ENCODE data around the gene PCLO.
"Not testable (repeated sequence)": the region's sequence is repeated elsewhere in the genome, so short reads cannot be mapped to it uniquely, and the experiment has no call there.

Gene PCLO

GRCh38 chr7:82894341-82894740, 268.3 kb downstream of the PCLO start:
- not testable (repeated sequence) for H3K27ac ChIP-seq (ENCODE audit: low read length); H3K4me1 ChIP-seq (ENCODE audit: control insufficient read depth in 1 of 2, insufficient read depth in 2 of 2, low read length in 2 of 2); H3K4me3 ChIP-seq (ENCODE audit: low read depth in 1 of 2, low read length in 2 of 2); H3K9me3 ChIP-seq (ENCODE audit: control insufficient read depth in 1 of 2, low read length in 2 of 2); H3K36me3 ChIP-seq (ENCODE audit: control insufficient read depth in 1 of 2, insufficient read depth in 2 of 2, low read length in 2 of 2); H3K27me3 ChIP-seq (ENCODE audit: low read depth, low read length)

DNA sequence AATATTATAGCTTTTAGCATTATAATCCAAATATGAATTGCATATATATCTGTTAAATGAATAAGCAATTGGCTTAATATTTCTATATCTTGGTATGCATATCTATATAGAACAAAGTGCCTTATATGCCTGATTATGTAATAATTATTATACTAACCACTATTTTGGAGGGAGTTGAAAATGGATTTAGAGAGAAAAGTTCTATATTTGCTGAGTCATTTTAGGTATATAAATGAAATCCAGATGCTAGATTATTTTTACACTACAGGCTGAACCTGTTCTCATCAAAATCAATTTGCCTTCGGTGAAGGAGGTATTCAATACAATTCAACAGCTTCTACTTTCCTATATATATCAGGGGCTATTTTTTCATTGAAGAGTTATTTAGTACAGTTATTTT, 276.4 kb downstream of the PCLO start:
- no peaks in the 10 kb centered on the region for H3K9me3 ChIP-seq (ENCODE audit: control insufficient read depth in 1 of 2, low read length in 2 of 2)
- no peaks in the 10 kb centered on the region for H3K27me3 ChIP-seq (ENCODE audit: low read depth, low read length)
- H3K4me3 ChIP-seq (ENCODE audit: low read depth in 1 of 2, low read length in 2 of 2) = no peak overlapping the region
- H3K36me3 ChIP-seq (ENCODE audit: control insufficient read depth in 1 of 2, insufficient read depth in 2 of 2, low read length in 2 of 2) = no peaks in the 10 kb centered on the region
- H3K4me1 ChIP-seq (ENCODE audit: control insufficient read depth in 1 of 2, insufficient read depth in 2 of 2, low read length in 2 of 2) = no peaks in the 10 kb centered on the region
- no peak overlapping the region for H3K27ac ChIP-seq (ENCODE audit: low read length)

DNA sequence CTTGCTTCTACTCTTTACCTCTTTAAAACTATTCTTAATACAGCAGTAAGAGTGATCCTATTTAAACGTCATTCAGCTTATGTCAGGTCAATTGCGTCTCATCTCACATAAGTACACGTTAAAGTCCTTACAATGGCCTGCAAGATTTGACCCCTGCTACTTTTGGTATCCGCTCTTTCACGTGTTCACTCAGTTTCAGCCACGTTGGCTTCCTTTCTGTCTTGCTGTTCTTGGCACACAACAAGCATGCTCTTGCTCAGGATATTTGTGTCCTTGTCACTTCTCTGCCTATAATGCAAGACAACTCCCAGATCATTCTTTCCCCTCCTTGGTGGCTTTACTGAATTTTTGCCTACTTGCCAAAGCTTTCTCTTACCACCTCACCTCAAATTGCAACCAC, 296.8 kb downstream of the PCLO start:
- H3K36me3 ChIP-seq (ENCODE audit: control insufficient read depth in 1 of 2, insufficient read depth in 2 of 2, low read length in 2 of 2) = no peaks in the 10 kb centered on the region
- no peak overlapping the region for H3K4me3 ChIP-seq (ENCODE audit: low read depth in 1 of 2, low read length in 2 of 2)
- H3K4me1 ChIP-seq (ENCODE audit: control insufficient read depth in 1 of 2, insufficient read depth in 2 of 2, low read length in 2 of 2) = no peaks in the 10 kb centered on the region
- H3K9me3 ChIP-seq (ENCODE audit: control insufficient read depth in 1 of 2, low read length in 2 of 2) = no peaks in the 10 kb centered on the region
- no peak overlapping the region for H3K27ac ChIP-seq (ENCODE audit: low read length)
- H3K27me3 ChIP-seq (ENCODE audit: low read depth, low read length) = no peaks in the 10 kb centered on the region

DNA sequence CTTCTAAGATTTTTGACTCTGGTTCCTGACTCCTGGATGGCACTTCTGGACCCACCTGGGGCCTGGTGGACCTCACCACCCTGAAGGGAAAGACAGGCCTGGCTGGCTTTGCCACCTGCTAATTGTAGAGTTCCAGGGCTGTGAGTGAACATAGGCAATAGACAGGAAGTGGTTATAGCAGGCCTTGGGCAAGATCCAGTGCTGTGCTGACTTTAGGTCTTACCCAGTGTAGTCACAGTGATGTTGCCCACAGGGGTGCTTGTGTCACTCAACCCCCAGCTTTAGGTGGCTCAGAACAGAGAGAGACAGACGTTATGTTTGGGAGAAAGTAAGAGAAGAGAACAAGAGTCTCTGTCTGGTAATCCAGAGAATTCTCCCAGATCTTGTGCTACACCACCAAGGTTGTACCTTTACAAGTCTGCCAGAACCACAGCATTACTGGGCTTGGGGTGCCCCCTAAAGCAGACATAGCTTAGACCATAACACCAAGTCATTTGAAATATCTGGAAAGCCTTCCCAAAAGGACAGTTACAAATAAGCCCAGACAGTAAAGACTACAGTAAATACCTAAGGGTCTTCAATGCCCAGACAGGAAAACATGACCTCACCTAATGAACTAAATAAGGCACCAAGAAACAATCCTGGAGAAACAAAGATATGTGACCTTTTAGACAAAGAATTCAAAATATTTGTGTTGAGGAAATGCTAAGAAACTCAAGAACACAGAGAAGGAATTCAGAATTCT, 303.4 kb downstream of the PCLO start:
- no peaks in the 10 kb centered on the region for H3K27me3 ChIP-seq (ENCODE audit: low read depth, low read length)

GRCh38 chr7:82851121-82851520, 311.6 kb downstream of the PCLO start:
- Histone ChIP-seq H3K27me3 (ENCODE audit: low read depth, low read length) (no peaks in the 10 kb centered on the region), H3K36me3 (ENCODE audit: control insufficient read depth in 1 of 2, insufficient read depth in 2 of 2, low read length in 2 of 2) (no peaks in the 10 kb centered on the region), H3K27ac (ENCODE audit: low read length) (no peak overlapping the region), H3K4me3 (ENCODE audit: low read depth in 1 of 2, low read length in 2 of 2) (no peak overlapping the region), H3K9me3 (ENCODE audit: control insufficient read depth in 1 of 2, low read length in 2 of 2) (no peaks in the 10 kb centered on the region), H3K4me1 (ENCODE audit: control insufficient read depth in 1 of 2, insufficient read depth in 2 of 2, low read length in 2 of 2) (no peaks in the 10 kb centered on the region)

More for the DNA sequence above, 303.4 kb downstream of the PCLO start:
- no peaks in the 10 kb centered on the region for H3K9me3 ChIP-seq (ENCODE audit: control insufficient read depth in 1 of 2, low read length in 2 of 2)
- no peak overlapping the region for H3K27ac ChIP-seq (ENCODE audit: low read length)
- H3K4me3 ChIP-seq (ENCODE audit: low read depth in 1 of 2, low read length in 2 of 2) = no peak overlapping the region
- H3K4me1 ChIP-seq (ENCODE audit: control insufficient read depth in 1 of 2, insufficient read depth in 2 of 2, low read length in 2 of 2) = no peaks in the 10 kb centered on the region
- no peaks in the 10 kb centered on the region for H3K36me3 ChIP-seq (ENCODE audit: control insufficient read depth in 1 of 2, insufficient read depth in 2 of 2, low read length in 2 of 2)

- Histone ChIP-seq H3K4me1 (ENCODE audit: control insufficient read depth in 1 of 2, insufficient read depth in 2 of 2, low read length in 2 of 2) (no peaks in the 10 kb centered on the region), H3K27ac (ENCODE audit: low read length) (no peak overlapping the region), H3K9me3 (ENCODE audit: control insufficient read depth in 1 of 2, low read length in 2 of 2) (no peaks in the 10 kb centered on the region), H3K36me3 (ENCODE audit: control insufficient read depth in 1 of 2, insufficient read depth in 2 of 2, low read length in 2 of 2) (no peaks in the 10 kb centered on the region), H3K4me3 (ENCODE audit: low read depth in 1 of 2, low read length in 2 of 2) (no peak overlapping the region), H3K27me3 (ENCODE audit: low read depth, low read length) (no peaks in the 10 kb centered on the region)
Measured at GRCh38 chr7:82841828-82842227, 320.9 kb downstream of the PCLO start.

GRCh38 chr7:82840061-82840460, 322.6 kb downstream of the PCLO start:
- Histone ChIP-seq H3K27ac (ENCODE audit: low read length) (no peak overlapping the region), H3K9me3 (ENCODE audit: control insufficient read depth in 1 of 2, low read length in 2 of 2) (no peaks in the 10 kb centered on the region), H3K4me3 (ENCODE audit: low read depth in 1 of 2, low read length in 2 of 2) (no peak overlapping the region), H3K36me3 (ENCODE audit: control insufficient read depth in 1 of 2, insufficient read depth in 2 of 2, low read length in 2 of 2) (no peaks in the 10 kb centered on the region), H3K4me1 (ENCODE audit: control insufficient read depth in 1 of 2, insufficient read depth in 2 of 2, low read length in 2 of 2) (no peaks in the 10 kb centered on the region), H3K27me3 (ENCODE audit: low read depth, low read length) (no peaks in the 10 kb centered on the region)

- H3K27me3 ChIP-seq (ENCODE audit: low read depth, low read length) = no peaks in the 10 kb centered on the region
- no peaks in the 10 kb centered on the region for H3K9me3 ChIP-seq (ENCODE audit: control insufficient read depth in 1 of 2, low read length in 2 of 2)
Measured at GRCh38 chr7:82839555-82839954, 323.1 kb downstream of the PCLO start.

DNA sequence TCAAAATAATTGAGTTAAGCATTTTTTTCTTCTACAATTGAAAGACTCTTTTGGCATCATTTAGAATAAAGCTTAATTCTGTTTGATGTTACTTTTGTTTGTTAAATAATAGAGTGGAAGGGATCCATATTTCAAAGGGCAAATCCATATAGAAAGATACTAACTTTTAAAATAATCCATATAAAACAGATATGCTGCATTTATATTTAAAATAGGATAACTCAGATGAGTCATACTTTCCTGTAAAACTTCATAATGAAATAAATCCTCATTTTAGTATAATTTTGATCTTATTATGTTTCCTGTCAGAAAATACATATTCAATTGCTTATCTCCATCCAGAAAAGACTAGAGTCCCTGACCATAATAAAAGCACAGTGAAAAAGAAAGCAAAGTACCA, 323.6 kb downstream of the PCLO start:
- Histone ChIP-seq H3K4me3 (ENCODE audit: low read depth in 1 of 2, low read length in 2 of 2) (no peak overlapping the region), H3K4me1 (ENCODE audit: control insufficient read depth in 1 of 2, insufficient read depth in 2 of 2, low read length in 2 of 2) (no peaks in the 10 kb centered on the region), H3K27ac (ENCODE audit: low read length) (no peak overlapping the region), H3K27me3 (ENCODE audit: low read depth, low read length) (no peaks in the 10 kb centered on the region), H3K36me3 (ENCODE audit: control insufficient read depth in 1 of 2, insufficient read depth in 2 of 2, low read length in 2 of 2) (no peaks in the 10 kb centered on the region), H3K9me3 (ENCODE audit: control insufficient read depth in 1 of 2, low read length in 2 of 2) (no peaks in the 10 kb centered on the region)

More at GRCh38 chr7:82839555-82839954, 323.1 kb downstream of the PCLO start:
- Histone ChIP-seq H3K27ac (ENCODE audit: low read length) (no peak overlapping the region), H3K36me3 (ENCODE audit: control insufficient read depth in 1 of 2, insufficient read depth in 2 of 2, low read length in 2 of 2) (no peaks in the 10 kb centered on the region), H3K4me1 (ENCODE audit: control insufficient read depth in 1 of 2, insufficient read depth in 2 of 2, low read length in 2 of 2) (no peaks in the 10 kb centered on the region), H3K4me3 (ENCODE audit: low read depth in 1 of 2, low read length in 2 of 2) (no peak overlapping the region)

DNA sequence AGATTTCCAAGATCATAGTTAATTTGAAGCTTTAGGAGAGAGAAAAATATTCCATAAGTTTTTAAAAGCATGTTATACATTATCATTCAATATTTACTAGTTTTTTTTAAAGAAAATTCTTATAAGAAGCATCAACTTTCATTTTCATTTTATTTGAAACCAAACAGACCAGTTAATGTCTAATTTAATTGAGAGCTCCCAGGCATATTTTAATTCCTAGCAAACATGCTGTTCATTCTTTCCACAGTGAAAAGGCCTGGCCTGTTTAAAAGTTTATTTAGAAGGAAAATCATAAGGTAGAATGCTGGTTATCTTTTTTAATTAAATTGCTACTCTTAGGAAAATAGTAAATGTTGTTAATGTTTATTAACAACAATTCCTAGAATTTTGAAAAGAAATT, 324.4 kb downstream of the PCLO start:
- Histone ChIP-seq H3K9me3 (ENCODE audit: control insufficient read depth in 1 of 2, low read length in 2 of 2) (no peaks in the 10 kb centered on the region), H3K4me3 (ENCODE audit: low read depth in 1 of 2, low read length in 2 of 2) (no peak overlapping the region), H3K27me3 (ENCODE audit: low read depth, low read length) (no peaks in the 10 kb centered on the region), H3K36me3 (ENCODE audit: control insufficient read depth in 1 of 2, insufficient read depth in 2 of 2, low read length in 2 of 2) (no peaks in the 10 kb centered on the region), H3K27ac (ENCODE audit: low read length) (no peak overlapping the region), H3K4me1 (ENCODE audit: control insufficient read depth in 1 of 2, insufficient read depth in 2 of 2, low read length in 2 of 2) (no peaks in the 10 kb centered on the region)

DNA sequence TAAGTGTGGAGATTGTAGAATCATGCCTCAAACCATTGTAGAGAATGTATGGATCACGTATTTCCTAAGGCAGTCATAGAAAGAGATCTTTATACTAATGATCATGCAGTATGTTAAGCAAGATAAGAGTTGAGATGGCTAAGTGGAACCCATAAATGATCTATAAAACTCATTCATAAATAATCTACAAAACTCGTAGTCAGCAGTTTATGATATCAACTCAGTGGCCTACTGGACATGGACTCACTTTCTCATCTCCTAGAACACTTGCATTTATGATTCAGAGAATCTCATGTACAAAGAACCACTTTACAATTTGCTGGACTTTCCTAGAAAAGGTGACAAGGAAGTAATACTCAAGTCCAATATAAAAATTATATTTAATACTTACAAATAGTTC, 339.6 kb downstream of the PCLO start:
- H3K4me1 ChIP-seq (ENCODE audit: control insufficient read depth in 1 of 2, insufficient read depth in 2 of 2, low read length in 2 of 2) = no peaks in the 10 kb centered on the region
- H3K9me3 ChIP-seq (ENCODE audit: control insufficient read depth in 1 of 2, low read length in 2 of 2) = no peaks in the 10 kb centered on the region
- no peaks in the 10 kb centered on the region for H3K27me3 ChIP-seq (ENCODE audit: low read depth, low read length)
- H3K4me3 ChIP-seq (ENCODE audit: low read depth in 1 of 2, low read length in 2 of 2) = no peak overlapping the region
- H3K36me3 ChIP-seq (ENCODE audit: control insufficient read depth in 1 of 2, insufficient read depth in 2 of 2, low read length in 2 of 2) = no peaks in the 10 kb centered on the region
- no peak overlapping the region for H3K27ac ChIP-seq (ENCODE audit: low read length)

GRCh38 chr7:82821037-82821436, 341.6 kb downstream of the PCLO start:
- Histone ChIP-seq H3K27me3 (ENCODE audit: low read depth, low read length) (no peaks in the 10 kb centered on the region), H3K36me3 (ENCODE audit: control insufficient read depth in 1 of 2, insufficient read depth in 2 of 2, low read length in 2 of 2) (no peaks in the 10 kb centered on the region), H3K27ac (ENCODE audit: low read length) (no peak overlapping the region), H3K9me3 (ENCODE audit: control insufficient read depth in 1 of 2, low read length in 2 of 2) (no peaks in the 10 kb centered on the region), H3K4me3 (ENCODE audit: low read depth in 1 of 2, low read length in 2 of 2) (no peak overlapping the region), H3K4me1 (ENCODE audit: control insufficient read depth in 1 of 2, insufficient read depth in 2 of 2, low read length in 2 of 2) (no peaks in the 10 kb centered on the region)

Data from muscle layer of duodenum (tissue), 2 donors.